A673 (cell line): ENCODE measurements around the gene PNMA8A. TPM values are rescaled to one million over a fixed set of nuclear protein-coding genes. Genes with fewer than 3 reads are reported as not detected.

Experiments
- BruUV-seq: library from RNA; stranded (reverse); fragments of 400-500 nt; replicated peaks from 2 replicates; lab custom pipeline; 2021; lab: Mats Ljungman, UMichigan
- CTCF ChIA-PET: fragments of 300-600 bp; sonication (Branson Sonifier 250); formaldehyde crosslinking; loops from one replicate; lab custom pipeline; 2022; ENCODE audit warnings: antibody characterized with exemption; lab: Charles Lee
- POLR2A ChIA-PET: fragments of 300-600 bp; sonication (Branson Sonifier 250); formaldehyde crosslinking; loops from one replicate; lab custom pipeline; 2022; ENCODE audit warnings: antibody characterized with exemption; ENCODE audit not compliant: low non-redundant PET; lab: Charles Lee
- DNase-seq: peaks from one replicate; pipeline ENCODE4 v3.0.0-alpha.2; 2015; ENCODE audit warnings: low spot score
- H3K27ac ChIP-seq: fragments of 200-600 bp; sonication (generic); 2 replicates; pipeline ENCODE4 v1.5.1; 2016; ENCODE audit warnings: mixed run types, low read depth, mild to moderate bottlenecking, mixed read lengths, antibody characterized with exemption, low read length; ENCODE audit not compliant: poor library complexity, severe bottlenecking
- H3K27me3 ChIP-seq: fragments of 200-600 bp; sonication (generic); replicated peaks from 2 replicates; pipeline ENCODE4 v1.6.1; 2017; ENCODE audit warnings: mixed run types, low read depth, mild to moderate bottlenecking, mixed read lengths, antibody characterized with exemption, low read length; ENCODE audit not compliant: insufficient read depth, poor library complexity
- H3K36me3 ChIP-seq: fragments of 200-600 bp; sonication (generic); 2 replicates; pipeline ENCODE4 v1.6.1; 2016; ENCODE audit warnings: mixed run types, mild to moderate bottlenecking, mixed read lengths, antibody characterized with exemption, low read length; ENCODE audit not compliant: insufficient read depth, poor library complexity, severe bottlenecking
- H3K4me1 ChIP-seq: fragments of 200-600 bp; sonication (generic); 2 replicates; pipeline ENCODE4 v1.6.1; 2017; ENCODE audit warnings: mixed run types, mild to moderate bottlenecking, mixed read lengths, antibody characterized with exemption, low read length; ENCODE audit not compliant: insufficient read depth, poor library complexity, severe bottlenecking
- H3K4me3 ChIP-seq: fragments of 200-600 bp; sonication (generic); 2 replicates; pipeline ENCODE4 v1.5.1; 2016; ENCODE audit warnings: low read depth, mixed run types, mild to moderate bottlenecking, mixed read lengths, low read length; ENCODE audit not compliant: poor library complexity, severe bottlenecking
- H3K9me3 ChIP-seq: fragments of 200-600 bp; sonication (generic); 2 replicates; pipeline ENCODE4 v1.6.1; 2016; ENCODE audit warnings: mixed run types, low read depth, mild to moderate bottlenecking, mixed read lengths, antibody characterized with exemption, low read length; ENCODE audit not compliant: poor library complexity, severe bottlenecking
- EZH2 ChIP-seq: fragments of 200-600 bp; sonication (generic); IDR thresholded peaks from 2 replicates; pipeline ENCODE4 v1.6.1; 2017; ENCODE audit warnings: borderline replicate concordance, low read depth, mild to moderate bottlenecking, mixed read lengths, antibody characterized with exemption, low read length; ENCODE audit not compliant: poor library complexity, severe bottlenecking
- intact Hi-C: fragments of 100-400 bp; cut with micrococcal nuclease; formaldehyde crosslinking; loops from one replicate; pipeline ENCODE4 v1.10.0; 2022; ENCODE audit not compliant: unreplicated experiment
- total RNA-seq: library from RNA; stranded (reverse); gene quantifications from 2 replicates; pipeline ENCODE4 v1.2.3, GENCODE V29; 2021
- TF ChIP-seq, protein P1 (sequence below): fragments of 300-800, 200-600 bp; sonication (generic); conservative IDR thresholded peaks from 2 replicates; pipeline ENCODE4 v1.5.1; 2017; ENCODE audit warnings: low read depth, mild to moderate bottlenecking, antibody characterized with exemption, low read length, moderate library complexity, mixed read lengths

Gene PNMA8A
- total RNA-seq, 1 experiment from 2014 or later = 12.8 TPM

DNA sequence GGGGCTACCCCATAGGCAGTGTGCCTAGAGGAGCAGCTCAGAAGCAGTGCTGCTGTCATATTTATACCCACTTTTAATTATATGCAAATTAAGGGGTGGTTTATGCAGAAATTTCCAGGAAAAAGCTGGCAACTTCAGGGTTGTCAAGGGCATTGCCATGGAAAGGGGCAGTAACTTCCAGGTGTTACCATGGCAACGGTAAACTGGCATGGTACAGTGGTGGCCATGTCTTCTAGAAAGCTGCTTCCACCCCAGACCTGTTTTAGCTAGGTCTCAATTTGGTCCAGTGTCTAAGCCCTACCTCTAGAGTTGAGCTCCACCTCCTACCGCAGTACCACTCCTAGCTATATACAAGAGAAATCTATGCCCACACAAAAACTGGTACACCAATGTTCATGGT, 11.3 kb downstream of the PNMA8A start:
- H3K27ac ChIP-seq = no peak overlapping the region
- no peak for DNase-seq
- no peaks in the 10 kb centered on the region for H3K27me3 ChIP-seq
- no peak overlapping the region for H3K4me3 ChIP-seq
- CTCF ChIA-PET = no interaction called here
- POLR2A ChIA-PET = no interaction called here
- TF ChIP-seq EZH2 = no peak
- TF ChIP-seq, protein P1, sequence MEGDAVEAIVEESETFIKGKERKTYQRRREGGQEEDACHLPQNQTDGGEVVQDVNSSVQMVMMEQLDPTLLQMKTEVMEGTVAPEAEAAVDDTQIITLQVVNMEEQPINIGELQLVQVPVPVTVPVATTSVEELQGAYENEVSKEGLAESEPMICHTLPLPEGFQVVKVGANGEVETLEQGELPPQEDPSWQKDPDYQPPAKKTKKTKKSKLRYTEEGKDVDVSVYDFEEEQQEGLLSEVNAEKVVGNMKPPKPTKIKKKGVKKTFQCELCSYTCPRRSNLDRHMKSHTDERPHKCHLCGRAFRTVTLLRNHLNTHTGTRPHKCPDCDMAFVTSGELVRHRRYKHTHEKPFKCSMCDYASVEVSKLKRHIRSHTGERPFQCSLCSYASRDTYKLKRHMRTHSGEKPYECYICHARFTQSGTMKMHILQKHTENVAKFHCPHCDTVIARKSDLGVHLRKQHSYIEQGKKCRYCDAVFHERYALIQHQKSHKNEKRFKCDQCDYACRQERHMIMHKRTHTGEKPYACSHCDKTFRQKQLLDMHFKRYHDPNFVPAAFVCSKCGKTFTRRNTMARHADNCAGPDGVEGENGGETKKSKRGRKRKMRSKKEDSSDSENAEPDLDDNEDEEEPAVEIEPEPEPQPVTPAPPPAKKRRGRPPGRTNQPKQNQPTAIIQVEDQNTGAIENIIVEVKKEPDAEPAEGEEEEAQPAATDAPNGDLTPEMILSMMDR = no peak
- H3K36me3 ChIP-seq = no peaks in the 10 kb centered on the region
- intact Hi-C loops = no loop called here
- H3K4me1 ChIP-seq = no peaks in the 10 kb centered on the region
- no peaks in the 10 kb centered on the region for H3K9me3 ChIP-seq
- no TSS peak for BruUV-seq

DNA sequence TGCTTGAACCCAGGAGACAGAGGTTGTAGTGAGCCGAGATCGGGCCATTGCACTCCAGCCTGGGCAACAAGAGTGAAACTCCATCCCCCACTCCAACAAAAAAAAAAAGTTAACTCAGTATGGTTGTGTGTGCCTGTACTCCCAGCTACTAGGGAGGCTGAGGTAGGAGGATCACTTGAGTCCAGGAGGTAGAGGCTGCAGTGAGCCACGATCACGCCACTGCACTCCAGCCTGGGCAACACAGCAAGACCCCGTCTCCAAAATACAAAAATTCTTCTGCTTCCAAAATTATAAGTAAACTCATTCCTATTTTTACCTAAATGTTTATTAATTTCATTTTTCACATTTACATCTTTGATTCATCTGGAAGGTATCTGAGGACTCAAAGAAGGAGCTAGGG, 14.4 kb downstream of the PNMA8A start:
- Histone ChIP-seq H3K27me3 (no peaks in the 10 kb centered on the region), H3K4me1 (no peaks in the 10 kb centered on the region), H3K4me3 (no peak overlapping the region), H3K36me3 (no peaks in the 10 kb centered on the region), H3K27ac (no peak overlapping the region), H3K9me3 (no peaks in the 10 kb centered on the region)
- CTCF ChIA-PET = interaction anchor here (0.6 kb wide), 1 partner anchor 208 kb away, joined by 3 read pairs; no protein-coding TSS in a partner anchor
- intact Hi-C loops = no loop called here
- POLR2A ChIA-PET = no interaction called here
- no peak for TF ChIP-seq EZH2
- TF ChIP-seq, protein P1 = no peak
- no TSS peak for BruUV-seq
- no peak for DNase-seq

DNA sequence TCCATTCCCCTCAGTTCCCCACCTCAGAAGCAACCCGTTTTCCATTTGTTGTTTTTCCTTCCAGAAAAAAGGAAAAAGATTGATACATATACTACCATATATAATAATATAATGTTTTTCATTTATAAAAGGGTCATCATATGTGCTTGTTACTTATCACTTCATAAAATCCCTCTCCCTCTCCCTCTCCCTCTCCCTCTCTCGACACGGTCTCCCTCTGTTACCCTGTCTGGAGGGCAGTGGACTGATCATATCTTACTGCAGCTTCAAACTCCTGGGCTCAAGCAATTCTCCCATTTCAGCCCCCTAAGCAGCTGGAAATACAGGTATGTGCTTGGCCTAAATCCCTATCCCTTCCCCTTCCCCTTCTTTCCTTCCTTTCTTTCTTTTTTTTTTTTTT, 17.1 kb downstream of the PNMA8A start:
- intact Hi-C loops = no loop called here
- Histone ChIP-seq H3K4me3 (no peak overlapping the region), H3K27me3 (no peaks in the 10 kb centered on the region), H3K4me1 (no peaks in the 10 kb centered on the region), H3K36me3 (no peaks in the 10 kb centered on the region), H3K9me3 (peaks cover 4% of the 10 kb centered on the region), H3K27ac (no peak overlapping the region)
- ChIA-PET POLR2A (interaction anchor here (0.8 kb wide), 1 partner anchor 508 kb away, joined by 9 read pairs; no protein-coding TSS in a partner anchor), CTCF (no interaction called here)
- TF ChIP-seq EZH2 = no peak
- TF ChIP-seq, protein P1 = no peak
- DNase-seq = no peak
- no TSS peak for BruUV-seq
